ENCODE data around the gene UTY.

- no peak for TF ChIP-seq RBM22 (optimal IDR thresholded peaks at IDR 0.05; ENCODE audit: low read length)
- TF ChIP-seq CTCF (CRISPR knock-in tag; IDR thresholded peaks at IDR 0.05) = no peak
- no peak for TF ChIP-seq GATAD2A (CRISPR knock-in tag; IDR thresholded peaks at IDR 0.05)
Observed at GRCh38 chrY:13300795-13301194, 179.0 kb downstream of the UTY start.

Measured in HepG2 (cell line).